Left lung (tissue), 10 donors: ENCODE data around the gene SHOX. TPM values are rescaled to one million over a fixed set of nuclear protein-coding genes. Genes with fewer than 3 reads are reported as not detected.

Experiments used
- ATAC-seq: fragments of 200-7000 bp; cut with Tn5 transposase; one replicate; pipeline ENCODE4 v1.9.1; 2020; ENCODE audit warnings: moderate library complexity
- DNase-seq, 4 donors: peaks; one replicate each; pipeline ENCODE4 v3.0.0-alpha.2; 2013 to 2020
- H3K27ac ChIP-seq, 2 donors: fragments of 200-600 bp; sonication (generic) in 1 of 2; one replicate each; pipeline versions ENCODE4 v1.5.0 to v1.8.0; 2020 to 2021
- H3K27me3 ChIP-seq, 2 donors: fragments of 200-600 bp; sonication (generic) in 1 of 2; one replicate each; pipeline versions ENCODE4 v1.5.0 to v1.8.0; 2020 to 2021
- H3K36me3 ChIP-seq, 2 donors: fragments of 200-600 bp; sonication (generic) in 1 of 2; one replicate each; pipeline versions ENCODE4 v1.5.0 to v1.8.0; 2020 to 2021
- H3K4me1 ChIP-seq, 2 donors: fragments of 200-600 bp; one replicate each; pipeline ENCODE4 v1.8.0; 2021
- H3K4me3 ChIP-seq, 2 donors: fragments of 200-600 bp; sonication (generic) in 1 of 2; one replicate each; pipeline versions ENCODE4 v1.5.0 to v1.8.0; 2020 to 2021; ENCODE audit warnings: mild to moderate bottlenecking in 1 of 2
- H3K9me3 ChIP-seq, 2 donors: fragments of 200-600 bp; sonication (generic) in 1 of 2; one replicate each; pipeline versions ENCODE4 v1.5.0 to v1.8.0; 2020 to 2021
- intact Hi-C, 2 donors: fragments of 100-400 bp; cut with DNase I; formaldehyde crosslinking; loops; one replicate each; pipeline versions ENCODE4 v1.11.2 to v1.14.2; 2022
- polyA plus RNA-seq, 6 donors: library from polyadenylated mRNA; unstranded; fragments of 120-200 nt; gene quantifications; one replicate each; pipeline ENCODE4 v1.2.1, GENCODE V29; 2013; ENCODE audit not compliant: insufficient read length in 6 of 6
- total RNA-seq, 2 donors: library from RNA; stranded (reverse); fragmentation: NEBNext Ultra II Directional; extraction: Animal tissue kit (Norgen Biotek cat#: 25700); gene quantifications; one replicate each; pipeline ENCODE4 v1.2.1, GENCODE V29; 2021
- TF ChIP-seq, protein P1 (sequence below), 2 donors: fragments of 200-600 bp; sonication (generic) in 1 of 2; IDR thresholded peaks; one replicate each; pipeline versions ENCODE4 v1.5.0 to v1.8.0; 2021; ENCODE audit warnings: antibody characterized with exemption in 2 of 2
- donor health status: DM: no; HTN: yes; CAD: no.
- donor health status: DM: no; HTN: no; CAD: no.

SHOX gene
- total and polyA plus RNA-seq, 8 donors, result 0.04 to 0.26 (median 0.14) TPM; not detected in 2

- H3K27me3 ChIP-seq, result peaks cover 67 to 94% of the 10 kb centered on the region in 2 donors
- TF ChIP-seq, protein P1, sequence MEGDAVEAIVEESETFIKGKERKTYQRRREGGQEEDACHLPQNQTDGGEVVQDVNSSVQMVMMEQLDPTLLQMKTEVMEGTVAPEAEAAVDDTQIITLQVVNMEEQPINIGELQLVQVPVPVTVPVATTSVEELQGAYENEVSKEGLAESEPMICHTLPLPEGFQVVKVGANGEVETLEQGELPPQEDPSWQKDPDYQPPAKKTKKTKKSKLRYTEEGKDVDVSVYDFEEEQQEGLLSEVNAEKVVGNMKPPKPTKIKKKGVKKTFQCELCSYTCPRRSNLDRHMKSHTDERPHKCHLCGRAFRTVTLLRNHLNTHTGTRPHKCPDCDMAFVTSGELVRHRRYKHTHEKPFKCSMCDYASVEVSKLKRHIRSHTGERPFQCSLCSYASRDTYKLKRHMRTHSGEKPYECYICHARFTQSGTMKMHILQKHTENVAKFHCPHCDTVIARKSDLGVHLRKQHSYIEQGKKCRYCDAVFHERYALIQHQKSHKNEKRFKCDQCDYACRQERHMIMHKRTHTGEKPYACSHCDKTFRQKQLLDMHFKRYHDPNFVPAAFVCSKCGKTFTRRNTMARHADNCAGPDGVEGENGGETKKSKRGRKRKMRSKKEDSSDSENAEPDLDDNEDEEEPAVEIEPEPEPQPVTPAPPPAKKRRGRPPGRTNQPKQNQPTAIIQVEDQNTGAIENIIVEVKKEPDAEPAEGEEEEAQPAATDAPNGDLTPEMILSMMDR (IDR thresholded peaks at IDR 0.05), result no peak
Measured at GRCh38 chrX:637660-638481, 7.3 kb downstream of the SHOX start.

DNA sequence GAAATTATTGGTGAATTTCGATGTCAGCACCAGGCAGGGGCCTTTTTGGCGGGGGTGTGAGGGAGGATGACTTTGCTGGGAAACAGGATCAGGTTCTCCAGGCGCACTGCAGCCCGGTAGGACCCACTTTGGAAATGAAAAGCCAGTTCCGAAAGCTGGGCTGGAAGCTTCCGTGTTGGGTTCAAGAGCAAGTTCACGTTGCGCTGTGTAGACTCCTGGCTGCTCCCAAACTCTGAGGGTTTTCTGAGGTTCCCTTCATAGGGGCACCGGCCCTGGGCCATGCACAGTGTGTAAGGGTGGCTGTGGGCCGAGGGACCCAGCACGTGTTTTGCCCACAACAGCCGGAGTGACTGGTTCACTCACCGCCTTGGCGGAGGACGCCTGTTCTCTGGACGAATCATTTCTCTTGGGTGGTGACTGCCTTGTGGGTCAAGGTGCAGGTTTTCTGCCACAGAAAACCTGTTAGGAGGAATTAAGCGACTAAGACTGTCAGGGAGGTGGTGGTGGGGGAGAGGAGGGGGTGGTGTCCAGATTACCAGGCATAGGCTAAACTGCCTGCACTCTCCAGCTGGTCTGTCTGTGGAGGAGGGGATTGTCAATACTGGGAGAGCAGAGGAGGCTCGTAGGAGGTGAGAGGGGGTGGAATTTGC is 8.0 kb downstream of the SHOX start:
- no peak for DNase-seq
- ATAC-seq, result no peak
- intact Hi-C loops, result no loop called here
- H3K9me3 ChIP-seq, result no peaks in the 10 kb centered on the region
- H3K4me3 ChIP-seq, result no peak overlapping the region
- no peak overlapping the region for H3K27ac ChIP-seq
- TF ChIP-seq, protein P1 (IDR thresholded peaks at IDR 0.05), result no peak
- H3K27me3 ChIP-seq, result peaks cover 60 to 88% of the 10 kb centered on the region in 2 donors
- H3K36me3 ChIP-seq, result no peaks in the 10 kb centered on the region
- H3K4me1 ChIP-seq, result peaks cover 0 to 6% of the 10 kb centered on the region in 2 donors

More at GRCh38 chrX:637660-638481, 7.3 kb downstream of the SHOX start:
- Histone ChIP-seq H3K4me1 (peaks cover 0 to 6% of the 10 kb centered on the region in 2 donors), H3K36me3 (no peaks in the 10 kb centered on the region), H3K4me3 (no peak overlapping the region), H3K27ac (no peak overlapping the region), H3K9me3 (no peaks in the 10 kb centered on the region)
- intact Hi-C loops, result no loop called here
- ATAC-seq (no peak), DNase-seq (no peak)

GRCh38 chrX:639151-639550 is 8.6 kb downstream of the SHOX start:
- Histone ChIP-seq H3K9me3 (no peaks in the 10 kb centered on the region), H3K36me3 (no peaks in the 10 kb centered on the region), H3K4me3 (no peak overlapping the region), H3K27me3 (peaks cover 58 to 88% of the 10 kb centered on the region in 2 donors), H3K4me1 (peaks cover 0 to 6% of the 10 kb centered on the region in 2 donors), H3K27ac (no peak overlapping the region)
- no peak for ATAC-seq
- DNase-seq, result no peak
- intact Hi-C loops, result no loop called here
- TF ChIP-seq, protein P1 (IDR thresholded peaks at IDR 0.05), result no peak

- Histone ChIP-seq H3K36me3 (no peaks in the 10 kb centered on the region), H3K27me3 (peaks cover 54 to 88% of the 10 kb centered on the region in 2 donors), H3K9me3 (no peaks in the 10 kb centered on the region), H3K4me3 (no peak overlapping the region), H3K4me1 (peaks cover 0 to 6% of the 10 kb centered on the region in 2 donors), H3K27ac (no peak overlapping the region)
- intact Hi-C loops, result no loop called here
- DNase-seq (no peak), ATAC-seq (no peak)
- TF ChIP-seq, protein P1 (IDR thresholded peaks at IDR 0.05), result no peak
Measured at GRCh38 chrX:640641-641040, 10.1 kb downstream of the SHOX start.
